K562 treated with DMSO at 1 percent for 48 hours (cell line): ENCODE measurements around the gene EFCAB8. TPM values are rescaled to one million over a fixed set of nuclear protein-coding genes. Genes with fewer than 3 reads are reported as not detected.

Experiments used
- total RNA-seq: library from RNA; unstranded; fragments of 300-600 nt; gene quantifications from 2 replicates; pipeline ENCODE4 v1.2.3, GENCODE V29; 2022; ENCODE audit warnings: low replicate concordance; ENCODE audit errors: extremely low read depth

EFCAB8 gene, protein sequence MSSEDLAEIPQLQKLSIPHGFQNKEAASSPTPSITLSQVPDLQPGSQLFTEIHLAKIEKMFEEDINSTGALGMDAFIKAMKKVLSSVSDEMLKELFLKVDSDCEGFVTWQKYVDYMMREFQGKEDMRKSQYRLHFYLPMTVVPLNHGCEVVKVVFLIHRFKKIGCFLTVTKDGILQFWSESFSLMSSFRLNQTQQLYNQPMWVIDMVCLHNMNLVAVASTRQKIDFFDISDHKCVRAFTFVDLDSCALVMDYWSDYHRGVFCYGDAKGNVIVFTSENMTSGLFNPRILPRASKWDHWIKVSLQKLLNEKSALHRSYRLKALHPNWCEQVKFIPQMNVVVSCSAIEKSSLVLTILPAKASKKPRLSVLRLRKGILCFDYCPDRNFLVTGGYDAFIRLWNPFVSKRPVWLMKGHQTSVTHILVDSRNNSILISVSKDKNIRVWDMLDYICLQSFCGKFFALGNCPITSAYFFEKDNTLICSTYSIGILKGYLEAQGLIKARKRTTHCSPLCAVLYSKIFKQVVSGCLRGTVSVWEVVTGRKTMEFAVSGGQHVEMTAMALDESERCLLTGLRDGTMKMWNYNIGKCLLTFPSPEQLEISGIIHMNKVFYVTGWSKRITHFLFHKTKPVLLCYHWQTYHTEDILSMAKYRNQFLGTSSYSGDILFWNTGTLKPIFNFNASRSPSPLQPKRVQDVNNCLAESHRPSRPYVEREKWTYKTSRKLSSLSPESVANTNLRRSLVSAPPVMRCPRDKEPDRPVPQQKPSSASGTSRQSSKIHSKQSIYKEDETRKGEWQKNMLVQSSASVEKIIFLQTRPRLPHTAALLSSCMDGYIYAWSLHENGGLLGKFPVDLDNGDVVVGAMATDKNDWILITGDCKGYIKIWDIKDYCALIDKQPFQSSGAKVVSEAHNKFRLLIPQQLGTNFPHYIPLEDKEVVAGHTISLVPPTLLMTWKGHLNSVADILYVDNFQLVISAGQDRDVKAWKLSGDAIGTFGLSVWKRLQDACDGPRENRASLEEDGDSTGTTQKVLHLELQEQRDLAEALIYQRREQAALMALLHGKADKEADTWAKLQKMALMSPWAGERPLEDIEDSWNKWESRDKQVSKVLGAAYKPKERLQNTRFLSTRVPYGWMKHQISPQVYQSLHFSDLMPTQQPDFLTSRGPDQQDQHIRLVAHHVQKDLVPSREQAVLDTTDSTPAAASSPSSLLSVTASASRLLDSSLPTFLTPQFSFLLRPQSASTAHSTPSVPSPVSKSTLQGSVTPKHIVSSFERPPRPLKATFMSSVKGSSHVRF
- not detected in 2 replicates for total RNA-seq

DNA sequence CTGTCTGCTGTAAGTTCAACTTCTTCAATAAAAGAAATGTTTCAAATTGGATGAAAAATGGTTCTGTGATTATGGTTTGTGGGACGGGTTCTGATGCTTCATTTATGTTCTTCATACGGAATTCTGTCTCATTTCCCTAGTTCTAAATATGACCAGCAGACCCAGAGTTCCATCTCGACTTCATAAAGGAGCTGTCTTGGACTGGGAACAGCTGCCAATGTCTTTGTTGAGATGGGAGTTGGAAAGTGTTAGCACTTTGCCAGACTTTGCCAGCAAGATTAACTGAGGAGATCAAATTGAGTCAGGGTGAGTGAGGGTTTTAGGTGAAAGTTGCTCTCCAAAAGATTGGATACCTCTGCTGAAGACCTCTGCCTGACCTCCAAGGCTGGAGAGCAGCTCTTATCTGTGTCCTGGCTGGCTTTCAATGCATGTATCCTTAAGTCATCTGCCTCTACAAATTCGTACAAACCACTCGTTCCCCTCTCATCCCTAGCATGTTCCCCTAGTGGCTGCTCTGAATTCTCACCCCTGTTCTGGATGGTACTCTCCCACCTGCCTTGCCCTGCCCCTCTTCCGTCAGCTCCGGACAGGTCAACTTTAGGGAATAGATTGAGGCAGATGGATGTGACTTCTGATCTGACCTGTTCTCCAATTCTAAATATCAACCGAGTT, at the start of gene EFCAB8:
Gene EFCAB8 (plus strand): TSS at position 223 of the 672 bp plus-strand sequence. CDS start 4,870 bp downstream, outside the sequence.

DNA sequence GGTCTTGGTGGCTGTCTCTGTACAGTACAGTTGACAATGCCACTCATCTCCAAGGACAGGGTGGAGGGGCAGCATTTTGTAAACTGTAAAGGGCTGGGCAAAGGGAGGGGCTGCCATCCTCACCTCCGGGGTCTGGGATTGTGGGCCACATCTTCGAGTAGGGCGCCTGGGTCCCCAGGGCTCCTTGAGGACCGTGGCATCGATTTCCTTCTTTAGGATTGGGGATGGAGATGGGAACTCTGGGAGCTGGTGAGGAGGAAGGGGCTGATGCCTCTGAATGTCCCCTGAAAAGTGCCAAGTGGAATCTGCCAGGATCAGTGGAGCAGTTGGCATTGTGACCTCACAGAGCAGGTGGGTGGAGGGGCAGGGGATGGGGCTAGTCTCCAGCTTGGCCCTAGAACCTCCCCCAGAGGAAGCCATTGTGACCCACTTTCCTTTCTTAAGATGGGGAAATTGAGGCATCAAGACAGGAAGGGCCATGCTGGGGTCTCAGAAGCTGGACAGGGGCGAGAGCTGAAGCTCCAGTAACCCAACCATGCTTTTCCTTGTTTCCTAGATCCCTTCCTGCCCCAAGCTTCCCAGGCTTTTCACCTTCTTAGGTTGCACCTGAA, 145.5 kb downstream of the EFCAB8 start, which contains the start of gene SUN5:
Gene SUN5 (minus strand): TSS at position 293 of the 611 bp plus-strand sequence. CDS start 93 bp downstream, at position 200.

DNA sequence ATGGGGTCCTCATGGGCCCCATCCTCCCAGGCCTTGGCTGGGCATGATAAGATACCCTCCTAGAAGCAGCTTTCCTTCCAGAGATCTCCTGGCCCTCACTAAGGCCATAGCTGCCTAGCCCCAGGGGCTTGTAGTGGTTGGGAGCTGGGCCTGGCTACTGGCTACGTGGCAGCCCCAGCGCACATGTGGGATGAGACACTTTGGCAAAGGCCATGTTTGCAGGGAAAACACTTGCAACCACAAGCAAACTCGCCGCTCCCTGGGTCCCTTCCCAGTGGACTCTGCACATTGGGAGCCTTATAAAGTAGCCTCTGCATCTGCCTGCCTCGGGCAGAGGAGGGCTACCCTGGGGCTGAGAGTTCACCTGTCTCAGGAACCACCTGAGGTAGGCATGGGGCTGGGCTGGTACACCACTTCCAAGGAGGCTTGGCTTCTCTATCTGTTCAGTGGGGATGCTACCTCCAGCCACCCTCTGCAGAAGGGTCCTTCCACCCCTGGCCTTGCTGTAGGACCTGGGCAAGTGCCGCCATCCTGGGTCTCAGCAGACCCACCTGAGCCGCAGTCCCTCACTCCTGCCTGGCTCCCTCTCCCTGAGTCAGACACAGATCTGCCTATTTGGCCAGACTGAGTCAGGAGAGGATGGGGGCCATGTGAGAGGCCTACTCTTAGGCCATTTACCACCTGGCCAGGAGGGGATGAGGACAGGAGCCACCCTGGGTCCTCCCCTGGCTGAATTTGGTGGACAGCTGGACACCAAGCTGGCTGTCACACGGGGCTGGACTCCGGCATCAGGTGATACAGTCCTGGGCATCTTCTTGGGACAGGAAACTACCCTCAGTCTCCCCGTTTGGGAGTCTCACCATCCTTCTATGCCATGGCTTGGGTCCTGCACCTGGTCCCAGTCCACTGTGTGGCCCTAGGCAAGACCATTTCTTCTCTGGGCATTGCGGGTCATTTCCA, 148.9 kb downstream of the EFCAB8 start, which contains the start of gene BPIFB2:
Gene BPIFB2 (plus strand): TSS at position 329 of the 960 bp plus-strand sequence. CDS start 871 bp downstream, outside the sequence.

Other genes starting within 250 kb of the EFCAB8 start
- gene C20orf203, start 185.0 kb upstream of the EFCAB8 start, total RNA-seq = not detected in 2 replicates
- gene COMMD7, start 115.5 kb upstream of the EFCAB8 start, total RNA-seq = not detected in 2 replicates
- not detected in 2 replicates for gene DNMT3B, start 96.5 kb upstream of the EFCAB8 start, total RNA-seq
- not detected in 2 replicates for gene MAPRE1, start 39.0 kb upstream of the EFCAB8 start, total RNA-seq
- not detected in 2 replicates for gene SUN5, start 145.5 kb downstream of the EFCAB8 start, total RNA-seq
- not detected in 2 replicates for gene BPIFB2, start 148.8 kb downstream of the EFCAB8 start, total RNA-seq
- not detected in 2 replicates for gene BPIFB6, start 172.7 kb downstream of the EFCAB8 start, total RNA-seq
- not detected in 2 replicates for gene BPIFB3, start 195.0 kb downstream of the EFCAB8 start, total RNA-seq
- not detected in 2 replicates for gene BPIFB4, start 220.7 kb downstream of the EFCAB8 start, total RNA-seq